ENCODE data around the gene VCX3A.

VCX3A gene

GRCh38 chrX:6498324-6498723 lies 36.6 kb downstream of the VCX3A start:
- no peaks in the 10 kb centered on the region for H3K9me3 ChIP-seq (ENCODE audit: control insufficient read depth, low read depth, low read length)
- H3K27ac ChIP-seq (ENCODE audit: low read length) = no peak overlapping the region
- H3K4me1 ChIP-seq (ENCODE audit: control insufficient read depth, low read depth, low read length) = no peaks in the 10 kb centered on the region
- no peak overlapping the region for H3K4me3 ChIP-seq (ENCODE audit: low read length)
- no peaks in the 10 kb centered on the region for H3K27me3 ChIP-seq (ENCODE audit: control insufficient read depth, insufficient read depth, low read length)
- no peaks in the 10 kb centered on the region for H3K36me3 ChIP-seq (ENCODE audit: control insufficient read depth, low read depth, low read length)
- H3K9ac ChIP-seq (ENCODE audit: low read length) = no peak overlapping the region

Data from iPS-18a (cell line).